DMS153 (cell line): ENCODE results near the gene PGAP2.
"Not testable (repeated sequence)": the region's sequence is repeated elsewhere in the genome, so short reads cannot be mapped to it uniquely, and the experiment has no call there.

ENCODE experiments used
- DNase-seq: peaks from one replicate; lab custom pipeline; 2025; lab: John Stamatoyannopoulos, UW

Gene PGAP2

GRCh38 chr11:3856856-3857553, 48.6 kb downstream of the PGAP2 start:
- no peak for DNase-seq

- no peak for DNase-seq
Observed at GRCh38 chr11:3857628-3858027, 49.3 kb downstream of the PGAP2 start.

DNA sequence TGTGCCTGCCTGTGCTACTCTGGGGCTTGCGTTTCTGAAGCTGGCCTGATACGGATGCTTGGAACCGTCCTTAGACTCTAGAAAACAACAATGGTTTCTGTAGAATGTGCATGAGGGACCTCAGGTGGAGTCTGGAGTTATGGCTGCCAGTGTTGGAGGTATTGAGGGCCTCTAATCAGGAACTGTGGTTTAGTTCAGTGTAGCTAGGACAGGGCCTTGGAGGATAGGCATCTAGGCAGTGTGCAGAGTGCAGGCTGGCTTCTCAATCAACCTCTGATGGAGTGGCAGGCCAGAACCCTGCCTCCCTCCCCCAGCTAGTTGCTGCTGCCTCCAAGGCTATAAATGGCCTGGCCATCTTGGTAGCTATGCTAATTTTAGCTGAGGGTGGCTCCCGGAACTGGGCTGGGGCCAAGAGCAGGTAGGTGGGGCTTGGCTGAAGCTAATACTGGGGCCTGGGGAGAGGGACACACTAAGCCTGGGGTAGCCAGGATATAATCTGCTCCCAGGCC, 51.1 kb downstream of the PGAP2 start:
- no peak for DNase-seq

DNA sequence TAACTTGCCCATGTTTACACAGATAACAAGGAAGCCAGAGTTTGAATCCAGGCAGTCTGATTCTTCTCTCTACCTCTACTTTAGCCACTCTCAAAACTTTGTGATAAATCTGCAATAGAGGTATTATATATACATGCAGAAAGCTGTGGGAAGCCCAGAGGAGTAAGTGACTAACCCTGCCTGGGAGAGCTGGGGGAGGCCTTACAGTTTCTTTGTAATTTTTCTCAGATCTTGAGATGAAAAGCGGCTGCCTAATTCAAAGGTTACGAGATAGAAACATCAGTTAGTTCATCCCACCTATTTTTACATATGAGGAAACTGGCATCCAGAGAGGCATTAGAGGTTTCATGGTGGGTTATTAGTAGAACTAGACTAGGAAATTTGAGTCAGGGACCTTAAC, 52.0 kb downstream of the PGAP2 start:
- no peak for DNase-seq

- not testable (repeated sequence) for DNase-seq
Observed at GRCh38 chr11:3860898-3861393, 52.6 kb downstream of the PGAP2 start.

- no peak for DNase-seq
Observed at GRCh38 chr11:3861683-3862082, 53.3 kb downstream of the PGAP2 start.

GRCh38 chr11:3865388-3866193, 57.2 kb downstream of the PGAP2 start:
- DNase-seq = no peak

GRCh38 chr11:3866206-3866605, 57.8 kb downstream of the PGAP2 start:
- DNase-seq = no peak

DNA sequence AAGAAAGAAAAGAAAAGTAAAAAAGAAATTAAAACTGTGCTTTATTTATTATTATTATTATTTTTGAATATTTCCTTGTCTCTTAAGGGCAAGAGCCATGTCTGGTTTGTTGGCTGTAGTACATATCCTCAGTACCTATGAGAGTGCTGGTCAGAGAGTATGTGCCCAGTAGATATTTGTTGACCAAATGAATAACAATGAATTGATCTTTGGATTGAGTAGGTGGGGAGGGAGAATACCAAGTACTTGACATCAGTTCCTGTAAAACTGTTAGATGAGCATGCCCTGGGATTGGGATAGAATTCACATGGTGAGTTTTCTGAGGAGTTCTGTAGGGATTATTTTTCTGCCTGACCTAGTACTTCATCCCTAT, 58.5 kb downstream of the PGAP2 start:
- no peak for DNase-seq

GRCh38 chr11:3867209-3868091, 59.1 kb downstream of the PGAP2 start:
- no peak for DNase-seq

DNA sequence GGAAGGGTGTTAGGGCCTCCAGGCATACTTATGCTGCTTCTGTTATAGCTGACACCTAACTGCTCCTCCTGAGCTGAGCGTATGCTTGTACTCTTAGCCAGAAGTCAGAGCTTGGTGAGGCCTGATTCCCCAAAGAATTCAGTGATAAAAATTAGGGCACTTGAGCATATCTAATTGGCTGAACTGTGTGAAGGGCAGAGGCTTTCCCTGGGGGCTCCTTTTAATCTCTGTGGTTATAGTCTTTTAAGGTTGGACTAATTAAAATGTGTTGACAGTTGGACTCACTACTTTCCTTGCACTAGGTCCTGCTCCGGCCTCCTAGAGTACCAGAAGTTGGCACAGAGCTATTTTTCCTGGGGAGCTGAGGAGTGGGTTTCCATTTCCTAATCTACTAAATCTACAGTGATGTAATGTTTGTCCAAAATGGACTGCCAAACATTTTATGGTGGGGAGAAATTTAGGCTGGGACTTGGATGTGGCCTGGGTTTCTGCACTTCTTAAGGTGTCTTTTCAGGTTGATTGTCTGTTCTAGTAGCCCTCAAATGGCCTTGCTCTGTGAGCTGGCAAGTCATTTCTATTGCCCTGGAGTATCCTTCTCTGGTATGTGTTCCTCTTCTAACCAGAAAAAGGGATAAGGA, 65.5 kb downstream of the PGAP2 start:
- DNase-seq = no peak
